ENCODE data around the gene MRPL17.

The MRPL17 gene

DNA sequence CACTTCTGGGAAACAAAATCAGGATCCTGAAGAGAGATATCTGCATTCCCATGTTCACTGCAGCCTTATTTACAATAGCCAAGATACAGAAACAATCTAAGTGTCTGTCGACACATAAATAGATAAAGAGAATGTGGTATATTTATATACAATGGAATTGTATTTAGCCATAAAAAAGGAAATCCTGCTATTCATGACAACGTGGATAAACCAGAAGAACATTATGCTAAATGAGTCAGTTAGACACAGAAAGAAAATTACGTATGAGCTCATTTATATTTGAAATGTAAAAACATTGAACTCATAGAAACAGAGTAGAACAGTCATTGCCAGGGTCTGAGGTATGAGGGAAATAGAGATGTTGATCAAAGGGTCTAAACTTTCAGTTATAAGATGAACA is 6.1 kb downstream of the MRPL17 start:
- no CpG with 5 or more reads among the region's 3 CpGs for WGBS

DNA sequence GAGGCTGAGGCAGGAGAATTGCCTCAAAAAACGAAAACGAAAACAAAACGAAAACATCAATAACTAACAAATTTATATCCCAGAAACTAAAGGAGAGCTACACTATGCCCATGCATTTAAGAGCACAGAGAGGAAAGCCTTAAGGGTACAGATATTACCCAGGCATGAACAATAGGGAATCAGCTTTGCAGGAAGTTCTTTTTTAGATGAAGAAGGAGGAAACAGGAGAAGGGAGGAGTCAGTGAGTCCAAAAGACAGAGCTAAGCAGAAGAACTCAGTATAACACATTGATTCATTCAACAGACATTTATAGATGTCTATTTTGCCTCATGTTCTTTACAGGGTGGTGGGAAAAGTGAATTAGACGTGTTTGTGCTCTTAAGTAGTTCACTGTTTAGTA is 8.3 kb downstream of the MRPL17 start:
- Histone ChIP-seq H3K4ac (ENCODE audit: low read depth in 1 of 2, low read length in 2 of 2) (no peak overlapping the region), H3K4me1 (ENCODE audit: control insufficient read depth, insufficient read depth, low read depth, low read length) (no peaks in the 10 kb centered on the region), H3K4me3 (ENCODE audit: insufficient read depth in 1 of 2, low read depth in 1 of 2, low read length in 2 of 2) (no peak overlapping the region), H4K91ac (ENCODE audit: low read length) (no peak overlapping the region), H2BK12ac (ENCODE audit: low read length in 2 of 2) (no peak overlapping the region), H2BK15ac (ENCODE audit: low read depth, poor library complexity, severe bottlenecking) (no peak overlapping the region), H3K27me3 (ENCODE audit: control insufficient read depth in 1 of 2, insufficient read depth in 1 of 2, low read length in 2 of 2) (no peaks in the 10 kb centered on the region), H2AFZ (ENCODE audit: low read depth, low read length) (no peak overlapping the region), H3K4me2 (ENCODE audit: low read length, poor library complexity, severe bottlenecking) (no peak overlapping the region), H2BK5ac (ENCODE audit: low read depth, low read length, poor library complexity, severe bottlenecking) (no peak overlapping the region), H3K36me3 (ENCODE audit: control insufficient read depth in 1 of 2, insufficient read depth in 2 of 2, low read depth in 1 of 2, low read length in 2 of 2) (peaks cover 2 to 10% of the 10 kb centered on the region in 2 experiments), H3K79me1 (replicated peaks; ENCODE audit: low read length, poor library complexity, severe bottlenecking) (no peaks in the 10 kb centered on the region), H3K14ac (ENCODE audit: low read length in 2 of 2) (no peak overlapping the region), H3K9ac (ENCODE audit: low read length) (no peak overlapping the region), H3K18ac (ENCODE audit: low read depth in 1 of 2, low read length in 2 of 2) (no peak overlapping the region), H2AK5ac (ENCODE audit: low read length, severe bottlenecking) (no peak overlapping the region), H3K23ac (ENCODE audit: low read length in 2 of 2) (no peak overlapping the region), H4K8ac (ENCODE audit: low read length) (no peak overlapping the region), H2BK120ac (ENCODE audit: low read depth, low read length) (no peak overlapping the region), H3K9me3 (ENCODE audit: control insufficient read depth, low read length) (no peaks in the 10 kb centered on the region), H3K27ac (ENCODE audit: low read length, poor library complexity, severe bottlenecking) (no peak overlapping the region)
- DNase-seq: no peak
- WGBS: 85% methylated on average over 4 of the region's 4 CpGs

More for the DNA sequence above, 6.1 kb downstream of the MRPL17 start:
- no peak for DNase-seq
- Histone ChIP-seq H3K23ac (ENCODE audit: low read length in 2 of 2) (no peak overlapping the region), H3K14ac (ENCODE audit: low read length in 2 of 2) (no peak overlapping the region), H2BK15ac (ENCODE audit: low read depth, poor library complexity, severe bottlenecking) (no peak overlapping the region), H2BK5ac (ENCODE audit: low read depth, low read length, poor library complexity, severe bottlenecking) (no peak overlapping the region), H3K79me1 (replicated peaks; ENCODE audit: low read length, poor library complexity, severe bottlenecking) (peaks cover 5% of the 10 kb centered on the region), H2AFZ (ENCODE audit: low read depth, low read length) (no peak overlapping the region), H2BK12ac (ENCODE audit: low read length in 2 of 2) (no peak overlapping the region), H3K4me2 (ENCODE audit: low read length, poor library complexity, severe bottlenecking) (no peak overlapping the region), H4K91ac (ENCODE audit: low read length) (no peak overlapping the region), H3K4me3 (ENCODE audit: insufficient read depth in 1 of 2, low read depth in 1 of 2, low read length in 2 of 2) (no peak overlapping the region), H3K27ac (ENCODE audit: low read length, poor library complexity, severe bottlenecking) (no peak overlapping the region), H3K9ac (ENCODE audit: low read length) (no peak overlapping the region), H3K36me3 (ENCODE audit: control insufficient read depth in 1 of 2, insufficient read depth in 2 of 2, low read depth in 1 of 2, low read length in 2 of 2) (peaks cover 11 to 29% of the 10 kb centered on the region in 2 experiments), H3K9me3 (ENCODE audit: control insufficient read depth, low read length) (no peaks in the 10 kb centered on the region), H3K27me3 (ENCODE audit: control insufficient read depth in 1 of 2, insufficient read depth in 1 of 2, low read length in 2 of 2) (no peaks in the 10 kb centered on the region), H2AK5ac (ENCODE audit: low read length, severe bottlenecking) (no peak overlapping the region), H3K4ac (ENCODE audit: low read depth in 1 of 2, low read length in 2 of 2) (no peak overlapping the region), H3K4me1 (ENCODE audit: control insufficient read depth, insufficient read depth, low read depth, low read length) (peaks cover 5% of the 10 kb centered on the region), H4K8ac (ENCODE audit: low read length) (no peak overlapping the region), H3K18ac (ENCODE audit: low read depth in 1 of 2, low read length in 2 of 2) (no peak overlapping the region), H2BK120ac (ENCODE audit: low read depth, low read length) (no peak overlapping the region)

- Histone ChIP-seq H2BK120ac (ENCODE audit: low read depth, low read length) (no peak overlapping the region), H3K27ac (ENCODE audit: low read length, poor library complexity, severe bottlenecking) (no peak overlapping the region), H2BK5ac (ENCODE audit: low read depth, low read length, poor library complexity, severe bottlenecking) (no peak overlapping the region), H3K4ac (ENCODE audit: low read depth in 1 of 2, low read length in 2 of 2) (no peak overlapping the region), H3K9ac (ENCODE audit: low read length) (no peak overlapping the region), H2AK5ac (ENCODE audit: low read length, severe bottlenecking) (no peak overlapping the region), H3K9me3 (ENCODE audit: control insufficient read depth, low read length) (no peaks in the 10 kb centered on the region), H3K14ac (ENCODE audit: low read length in 2 of 2) (no peak overlapping the region), H3K4me1 (ENCODE audit: control insufficient read depth, insufficient read depth, low read depth, low read length) (no peaks in the 10 kb centered on the region), H2BK12ac (ENCODE audit: low read length in 2 of 2) (no peak overlapping the region), H3K4me2 (ENCODE audit: low read length, poor library complexity, severe bottlenecking) (no peak overlapping the region), H3K23ac (ENCODE audit: low read length in 2 of 2) (no peak overlapping the region), H3K36me3 (ENCODE audit: control insufficient read depth in 1 of 2, insufficient read depth in 2 of 2, low read depth in 1 of 2, low read length in 2 of 2) (peaks cover 0 to 4% of the 10 kb centered on the region in 2 experiments), H4K8ac (ENCODE audit: low read length) (no peak overlapping the region), H2AFZ (ENCODE audit: low read depth, low read length) (no peak overlapping the region), H3K18ac (ENCODE audit: low read depth in 1 of 2, low read length in 2 of 2) (no peak overlapping the region), H2BK15ac (ENCODE audit: low read depth, poor library complexity, severe bottlenecking) (no peak overlapping the region), H4K91ac (ENCODE audit: low read length) (no peak overlapping the region), H3K27me3 (ENCODE audit: control insufficient read depth in 1 of 2, insufficient read depth in 1 of 2, low read length in 2 of 2) (no peaks in the 10 kb centered on the region), H3K79me1 (replicated peaks; ENCODE audit: low read length, poor library complexity, severe bottlenecking) (no peaks in the 10 kb centered on the region), H3K4me3 (ENCODE audit: insufficient read depth in 1 of 2, low read depth in 1 of 2, low read length in 2 of 2) (no peak overlapping the region)
- no peak for DNase-seq
- 100% methylated on average over 1 of the region's 1 CpG for WGBS
These were observed 8.9 kb downstream of the MRPL17 start for GRCh38 chr11:6674219-6674597.

DNA sequence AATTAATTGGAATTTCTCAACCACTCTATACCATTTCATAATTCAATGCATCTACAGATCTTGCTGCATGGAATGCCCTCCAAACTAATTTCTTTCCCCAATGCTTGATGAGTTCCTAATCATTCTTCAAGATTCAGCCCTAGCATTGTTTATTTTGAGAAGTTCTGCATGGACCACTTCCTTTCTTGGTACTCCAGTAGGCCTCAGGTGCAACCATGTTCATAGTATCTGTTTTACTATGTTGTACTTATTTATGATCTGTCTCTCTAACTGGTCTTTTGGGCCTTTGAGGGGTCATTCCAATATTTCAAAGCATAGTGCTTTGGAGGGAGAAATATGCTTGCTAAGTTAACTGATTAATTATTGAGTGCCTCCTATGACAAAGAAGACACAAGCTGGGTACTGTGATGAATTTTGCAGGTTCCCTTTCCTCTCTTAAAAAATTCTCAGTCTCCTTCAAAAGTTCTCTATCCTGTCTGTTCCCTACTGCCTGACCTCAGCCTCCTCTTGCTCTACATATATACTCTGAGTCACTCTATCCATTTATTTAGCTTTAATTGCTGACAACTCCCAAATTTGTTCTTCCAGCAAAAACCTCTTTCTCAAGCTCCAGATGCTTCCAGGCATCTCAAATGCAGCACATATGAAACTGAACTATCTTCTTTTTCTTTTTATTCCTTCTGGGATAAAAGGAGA is 9.5 kb downstream of the MRPL17 start:
- Histone ChIP-seq H3K27me3 (ENCODE audit: control insufficient read depth in 1 of 2, insufficient read depth in 1 of 2, low read length in 2 of 2) (no peaks in the 10 kb centered on the region), H3K4me3 (ENCODE audit: insufficient read depth in 1 of 2, low read depth in 1 of 2, low read length in 2 of 2) (no peak overlapping the region), H3K18ac (ENCODE audit: low read depth in 1 of 2, low read length in 2 of 2) (no peak overlapping the region), H3K23ac (ENCODE audit: low read length in 2 of 2) (no peak overlapping the region), H3K79me1 (replicated peaks; ENCODE audit: low read length, poor library complexity, severe bottlenecking) (no peaks in the 10 kb centered on the region), H3K27ac (ENCODE audit: low read length, poor library complexity, severe bottlenecking) (no peak overlapping the region), H3K9ac (ENCODE audit: low read length) (no peak overlapping the region), H2AFZ (ENCODE audit: low read depth, low read length) (no peak overlapping the region), H3K4ac (ENCODE audit: low read depth in 1 of 2, low read length in 2 of 2) (no peak overlapping the region), H2BK5ac (ENCODE audit: low read depth, low read length, poor library complexity, severe bottlenecking) (no peak overlapping the region), H4K91ac (ENCODE audit: low read length) (no peak overlapping the region), H2AK5ac (ENCODE audit: low read length, severe bottlenecking) (no peak overlapping the region), H2BK120ac (ENCODE audit: low read depth, low read length) (no peak overlapping the region), H2BK15ac (ENCODE audit: low read depth, poor library complexity, severe bottlenecking) (no peak overlapping the region), H3K9me3 (ENCODE audit: control insufficient read depth, low read length) (no peaks in the 10 kb centered on the region), H3K36me3 (ENCODE audit: control insufficient read depth in 1 of 2, insufficient read depth in 2 of 2, low read depth in 1 of 2, low read length in 2 of 2) (no peaks in the 10 kb centered on the region), H4K8ac (ENCODE audit: low read length) (no peak overlapping the region), H2BK12ac (ENCODE audit: low read length in 2 of 2) (no peak overlapping the region), H3K4me1 (ENCODE audit: control insufficient read depth, insufficient read depth, low read depth, low read length) (no peaks in the 10 kb centered on the region), H3K14ac (ENCODE audit: low read length in 2 of 2) (no peak overlapping the region), H3K4me2 (ENCODE audit: low read length, poor library complexity, severe bottlenecking) (no peak overlapping the region)
- no peak for DNase-seq

Measured in mesenchymal stem cell (in vitro differentiated cells and primary cell).